NCI-H2171 (cell line): ENCODE data around the gene GAL3ST3.
"Not testable (repeated sequence)": the region's sequence is repeated elsewhere in the genome, so short reads cannot be mapped to it uniquely, and the experiment has no call there.

Experiments
- DNase-seq: peaks from one replicate; lab custom pipeline; 2025; lab: John Stamatoyannopoulos, UW

The GAL3ST3 gene

GRCh38 chr11:66012946-66013761, 35.8 kb downstream of the GAL3ST3 start:
- no peak for DNase-seq

GRCh38 chr11:66012371-66012945, 36.5 kb downstream of the GAL3ST3 start:
- DNase-seq = no peak

DNA sequence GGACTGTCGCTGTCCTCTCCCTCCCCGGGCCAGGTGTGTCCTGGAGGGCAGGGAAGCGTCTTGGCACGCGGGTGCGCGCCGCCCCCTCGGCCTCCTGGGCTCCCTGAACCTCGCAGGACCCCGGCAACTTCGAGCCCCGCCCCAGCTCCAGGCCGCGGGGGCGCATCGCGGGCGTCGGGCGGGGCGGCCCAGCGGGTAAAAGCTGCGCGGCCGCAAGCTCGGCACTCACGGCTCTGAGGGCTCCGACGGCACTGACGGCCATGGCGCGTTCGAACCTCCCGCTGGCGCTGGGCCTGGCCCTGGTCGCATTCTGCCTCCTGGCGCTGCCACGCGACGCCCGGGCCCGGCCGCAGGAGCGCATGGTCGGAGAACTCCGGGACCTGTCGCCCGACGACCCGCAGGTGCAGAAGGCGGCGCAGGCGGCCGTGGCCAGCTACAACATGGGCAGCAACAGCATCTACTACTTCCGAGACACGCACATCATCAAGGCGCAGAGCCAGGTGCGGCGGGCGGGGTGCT, 37.1 kb downstream of the GAL3ST3 start, which contains the start of gene CST6:
TSS of gene CST6 (plus strand) at position 224 of the 519 bp plus-strand sequence. CDS start at position 261, 37 bp downstream.
- DNase-seq = no peak

DNA sequence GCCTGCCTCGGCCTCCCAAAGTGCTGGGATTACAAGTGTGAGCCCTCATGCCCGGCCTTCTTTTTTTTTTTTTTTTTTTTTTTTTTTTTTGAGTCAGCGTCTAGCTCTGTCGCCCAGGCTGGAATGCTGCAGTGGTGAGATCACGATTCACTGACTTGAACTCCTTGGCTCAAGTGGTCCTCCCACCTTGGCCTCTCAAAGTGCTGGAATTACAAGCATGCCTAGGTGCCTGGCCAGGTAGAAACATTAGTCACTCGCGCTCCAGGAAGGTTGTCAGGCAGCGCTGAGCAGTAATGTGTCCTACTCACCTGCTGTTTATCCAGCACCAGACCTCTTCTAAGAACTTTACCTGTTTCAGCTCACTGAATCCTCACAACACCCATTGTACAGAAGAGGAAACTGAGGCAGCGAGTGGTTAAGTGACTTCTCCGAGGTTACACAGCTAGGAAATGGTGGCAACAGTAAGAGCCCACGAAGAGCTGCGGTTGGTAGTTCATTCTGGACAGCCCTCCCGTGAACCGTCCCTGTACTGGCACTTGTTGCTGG, 37.6 kb downstream of the GAL3ST3 start:
- no peak for DNase-seq

- DNase-seq = not testable (repeated sequence)
Observed at GRCh38 chr11:66010036-66010435, 38.9 kb downstream of the GAL3ST3 start.

GRCh38 chr11:66008468-66009101, 40.4 kb downstream of the GAL3ST3 start:
- no peak for DNase-seq

GRCh38 chr11:66008095-66008467, 40.9 kb downstream of the GAL3ST3 start:
- DNase-seq = no peak

- no peak for DNase-seq
Observed at GRCh38 chr11:66007201-66007634, 41.7 kb downstream of the GAL3ST3 start.

DNA sequence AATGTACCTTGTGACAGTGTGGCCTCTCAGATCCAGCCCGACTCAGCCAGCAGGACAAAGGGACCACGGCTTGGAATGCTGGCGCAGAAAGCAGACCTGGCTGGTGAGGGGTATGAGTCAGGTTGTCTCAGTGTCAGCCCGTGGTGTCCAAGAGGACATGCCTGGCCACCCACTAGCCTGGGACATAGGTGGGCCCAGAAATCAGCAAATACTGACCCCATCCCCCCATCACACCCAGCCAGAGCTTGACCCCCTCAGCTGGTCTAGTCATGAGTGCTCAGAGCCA, 42.1 kb downstream of the GAL3ST3 start:
- no peak for DNase-seq

DNA sequence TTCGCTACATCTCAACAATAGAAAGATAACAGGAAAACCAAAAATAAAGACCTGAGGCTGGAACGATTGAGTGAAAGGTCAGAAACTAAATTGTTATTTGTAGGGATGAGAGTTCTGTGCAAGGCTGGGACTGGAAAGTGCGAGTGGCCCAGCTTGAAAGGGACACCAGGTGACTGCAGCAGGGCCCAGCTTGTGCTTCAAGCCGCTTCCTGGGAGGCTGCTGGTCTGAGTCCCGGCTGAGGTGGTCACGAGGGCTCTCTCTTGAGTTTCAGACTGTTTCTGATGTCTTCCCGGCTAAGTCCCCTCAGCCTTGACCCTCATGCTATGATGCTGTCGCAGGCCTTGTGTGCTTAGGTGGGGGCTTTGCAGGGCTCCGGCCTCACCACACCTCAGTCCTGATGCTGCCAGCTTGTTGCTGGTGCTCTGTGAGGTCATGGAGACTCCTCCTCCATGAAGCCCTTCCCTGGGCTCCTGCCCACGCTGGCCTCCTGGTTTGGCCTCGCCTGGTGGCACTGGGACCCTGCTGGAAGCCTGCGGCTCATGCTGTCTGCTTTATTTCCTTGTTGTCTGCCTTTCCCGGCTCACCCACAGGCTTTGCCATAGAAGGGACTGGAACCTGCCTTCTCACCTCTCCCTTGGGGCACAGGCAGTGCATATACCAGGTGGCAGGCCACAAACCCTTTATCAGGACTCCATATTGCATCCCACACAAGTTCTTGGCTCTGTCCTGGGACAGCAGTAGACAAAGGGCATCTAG, 42.6 kb downstream of the GAL3ST3 start:
- no peak for DNase-seq

DNA sequence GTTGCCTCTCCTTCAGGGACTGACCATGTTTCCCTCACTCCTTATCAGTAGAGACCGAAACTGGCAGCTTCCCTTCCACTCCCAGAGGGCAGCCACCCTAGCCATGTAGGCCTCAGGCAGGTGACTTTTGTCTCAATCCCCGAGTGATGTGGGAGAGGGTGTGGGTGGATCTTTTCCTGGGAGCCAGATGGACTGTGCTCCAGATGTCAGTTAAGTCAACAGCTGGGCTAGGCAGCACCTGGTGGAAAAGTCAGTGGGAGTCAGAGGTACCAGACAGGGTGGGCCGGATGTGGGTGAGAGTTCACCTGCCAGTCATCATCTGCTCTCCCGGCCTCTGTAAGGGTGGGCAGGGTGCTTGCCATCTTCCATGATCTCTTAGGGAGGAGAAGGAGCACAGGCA, 44.8 kb downstream of the GAL3ST3 start:
- no peak for DNase-seq

GRCh38 chr11:66003291-66003690, 45.7 kb downstream of the GAL3ST3 start:
- DNase-seq = no peak

DNA sequence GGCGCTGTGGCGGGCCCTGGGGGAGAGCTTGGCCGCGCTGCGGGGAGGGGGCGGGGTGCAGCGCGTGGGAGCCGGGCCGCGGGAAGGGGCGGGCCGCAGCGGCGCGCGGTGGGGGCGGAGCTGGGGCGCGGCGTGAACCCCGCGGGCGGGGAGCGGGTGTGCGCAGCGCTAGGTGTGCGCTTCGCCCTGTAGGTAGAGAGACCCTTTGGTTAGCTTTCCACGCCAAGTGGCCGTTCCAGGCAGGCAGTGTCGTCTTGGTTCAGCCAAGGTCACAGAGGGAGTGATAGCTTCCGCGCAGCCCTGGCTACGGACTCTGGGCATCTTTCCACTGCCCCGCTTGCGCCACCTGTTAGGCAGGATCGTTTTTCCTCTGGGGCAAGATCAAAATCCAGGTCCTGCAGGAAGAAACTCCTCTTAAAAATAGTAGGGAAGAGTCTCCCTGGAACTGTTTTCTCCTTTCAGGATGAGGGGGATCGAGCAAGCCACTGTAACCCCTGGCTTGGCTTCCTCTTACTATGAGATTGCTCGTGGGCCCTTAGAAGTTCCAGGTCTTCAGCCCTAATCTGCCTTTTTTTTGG, 46.2 kb downstream of the GAL3ST3 start:
- DNase-seq = no peak

DNA sequence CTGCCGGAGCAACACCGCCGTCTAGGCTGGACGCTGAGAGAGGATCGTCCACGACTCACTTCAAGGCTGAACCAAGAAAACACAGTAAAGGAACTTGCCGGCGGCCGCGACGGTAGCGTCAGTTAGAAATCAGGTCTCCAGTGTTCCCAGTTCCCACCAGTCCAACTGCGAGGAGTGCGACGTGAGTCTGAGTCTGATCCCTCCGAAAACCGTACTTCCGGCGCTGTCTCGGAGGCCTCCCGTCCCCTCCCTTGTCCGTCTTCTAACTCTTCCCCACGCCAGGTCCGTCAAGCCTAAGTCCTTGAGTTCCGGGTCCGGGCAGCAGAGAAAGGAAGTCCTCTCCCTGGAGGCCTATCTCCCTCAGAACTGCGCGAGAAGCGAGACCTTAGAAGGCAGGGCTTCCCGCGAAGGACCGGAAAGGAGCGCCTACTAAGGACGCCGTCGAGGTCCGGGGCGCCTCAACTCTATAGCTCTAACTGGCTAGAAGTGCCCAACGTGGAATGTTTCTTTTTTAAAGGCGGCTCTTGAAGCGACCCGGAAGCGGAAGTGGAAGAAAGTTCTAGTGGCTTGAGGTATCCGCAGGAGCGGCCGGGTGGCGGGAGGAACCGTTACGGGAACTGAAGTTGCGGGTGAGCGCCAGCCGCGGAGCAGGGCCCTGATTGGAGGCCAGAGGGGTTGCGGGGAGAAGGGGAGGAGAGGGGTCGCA, 46.9 kb downstream of the GAL3ST3 start, which contains the start of the genes BANF1 and EIF1AD:
TSS of gene BANF1 (plus strand) at position 562 of the 706 bp plus-strand sequence. CDS start 748 bp downstream, outside the sequence.
TSS of gene EIF1AD (minus strand) at position 216 of the 706 bp plus-strand sequence. CDS start 1,768 bp downstream, outside the sequence.
- DNase-seq = peak; percentile 99

DNA sequence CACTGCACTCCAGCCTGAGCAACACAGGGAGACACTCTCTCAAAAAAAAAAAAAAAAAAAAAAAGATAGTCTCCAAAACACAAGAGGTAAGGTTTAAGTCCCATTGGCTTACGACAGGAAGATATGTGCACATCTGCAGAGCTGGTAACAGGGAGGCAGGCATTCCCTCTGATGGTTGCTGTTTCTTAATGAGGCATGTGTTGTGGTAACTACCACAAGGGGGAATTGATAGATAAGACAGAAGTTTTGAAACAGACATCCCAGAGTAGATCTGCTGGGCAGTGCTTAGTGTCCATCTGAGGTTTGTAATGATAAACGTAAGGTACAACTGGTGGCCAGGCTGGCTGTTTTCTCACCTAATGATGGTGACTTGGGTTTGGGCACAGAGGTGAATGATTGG, 51.7 kb downstream of the GAL3ST3 start:
- DNase-seq = no peak

DNA sequence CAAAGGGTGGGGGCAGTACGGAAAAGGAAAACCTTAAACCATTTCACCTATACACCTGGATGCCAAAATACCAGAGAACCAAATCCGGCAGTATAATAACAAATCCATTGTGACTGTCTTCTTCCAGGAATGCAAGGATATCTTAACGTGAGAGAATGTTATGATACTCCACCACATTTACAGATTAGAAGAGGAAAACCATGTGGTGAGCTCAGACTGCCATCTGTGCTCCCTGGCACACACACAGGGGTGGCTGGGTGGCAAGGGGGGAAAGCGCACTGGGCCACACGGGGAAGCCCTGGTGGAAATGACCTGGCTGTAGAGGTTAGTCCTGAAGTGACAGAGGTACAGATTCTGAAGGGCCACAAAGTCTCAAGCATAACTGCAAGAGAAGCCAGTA, 56.9 kb downstream of the GAL3ST3 start:
- DNase-seq = no peak
